Neural cell (in vitro differentiated cells): ENCODE measurements around the gene RALB.

Experiments
- EP300 ChIP-seq: fragments of 450-650 bp; conservative IDR thresholded peaks from 2 replicates; pipeline ENCODE4 v1.6.1; 2014; ENCODE audit warnings: antibody characterized with exemption, mild to moderate bottlenecking, moderate library complexity; ENCODE audit not compliant: poor library complexity, severe bottlenecking
- EZH2 ChIP-seq: fragments of 200-600, 300-800 bp; shearing (Covaris generic), sonication (generic); IDR thresholded peaks from 2 replicates; pipeline ENCODE4 v1.6.1; 2014; ENCODE audit warnings: antibody characterized with exemption, low read length, borderline replicate concordance, mild to moderate bottlenecking; ENCODE audit not compliant: insufficient read depth, poor library complexity, severe bottlenecking
- RAD21 ChIP-seq: fragments of 450-650 bp; conservative IDR thresholded peaks from 2 replicates; pipeline ENCODE4 v1.6.1; 2014; ENCODE audit warnings: antibody characterized with exemption, mild to moderate bottlenecking, moderate library complexity
- TF ChIP-seq, protein P1 (sequence below): fragments of 450-650 bp; IDR thresholded peaks from 2 replicates; pipeline ENCODE4 v1.5.1; 2014; ENCODE audit warnings: antibody characterized with exemption, mild to moderate bottlenecking, moderate library complexity; ENCODE audit not compliant: poor library complexity, severe bottlenecking

DNA sequence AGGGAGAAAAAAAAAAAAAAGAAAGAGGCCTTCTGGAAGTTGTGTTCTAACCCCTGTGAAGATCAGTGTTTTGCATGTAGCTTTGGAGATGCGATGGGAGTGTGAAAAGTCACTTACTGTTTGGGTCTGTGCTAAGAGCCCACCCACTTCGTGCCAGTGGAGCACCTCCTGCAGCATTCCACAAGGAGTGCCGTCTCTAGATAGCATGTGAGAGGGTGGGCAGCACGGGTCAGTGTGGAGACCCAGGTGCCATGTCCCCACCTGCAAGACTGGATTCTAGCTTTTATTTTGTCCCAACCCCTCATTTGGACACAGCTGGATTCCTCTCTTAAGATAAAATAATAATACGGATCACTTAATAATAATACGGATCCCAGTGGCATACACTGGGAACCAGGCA is 17.0 kb upstream of the RALB start:
- TF ChIP-seq EZH2 (no peak), RAD21 (no peak), EP300 (no peak)
- TF ChIP-seq, protein P1, sequence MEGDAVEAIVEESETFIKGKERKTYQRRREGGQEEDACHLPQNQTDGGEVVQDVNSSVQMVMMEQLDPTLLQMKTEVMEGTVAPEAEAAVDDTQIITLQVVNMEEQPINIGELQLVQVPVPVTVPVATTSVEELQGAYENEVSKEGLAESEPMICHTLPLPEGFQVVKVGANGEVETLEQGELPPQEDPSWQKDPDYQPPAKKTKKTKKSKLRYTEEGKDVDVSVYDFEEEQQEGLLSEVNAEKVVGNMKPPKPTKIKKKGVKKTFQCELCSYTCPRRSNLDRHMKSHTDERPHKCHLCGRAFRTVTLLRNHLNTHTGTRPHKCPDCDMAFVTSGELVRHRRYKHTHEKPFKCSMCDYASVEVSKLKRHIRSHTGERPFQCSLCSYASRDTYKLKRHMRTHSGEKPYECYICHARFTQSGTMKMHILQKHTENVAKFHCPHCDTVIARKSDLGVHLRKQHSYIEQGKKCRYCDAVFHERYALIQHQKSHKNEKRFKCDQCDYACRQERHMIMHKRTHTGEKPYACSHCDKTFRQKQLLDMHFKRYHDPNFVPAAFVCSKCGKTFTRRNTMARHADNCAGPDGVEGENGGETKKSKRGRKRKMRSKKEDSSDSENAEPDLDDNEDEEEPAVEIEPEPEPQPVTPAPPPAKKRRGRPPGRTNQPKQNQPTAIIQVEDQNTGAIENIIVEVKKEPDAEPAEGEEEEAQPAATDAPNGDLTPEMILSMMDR = no peak
